K562 (cell line): ENCODE results near the gene INVS. TPM values are rescaled to one million over a fixed set of nuclear protein-coding genes. Genes with fewer than 3 reads are reported as not detected.

Source experiments
- DDX20 ChIP-seq: fragments of 450-650 bp; IDR thresholded peaks from 2 replicates; pipeline ENCODE4 v1.6.1; 2016; ENCODE audit warnings: missing genetic modification characterization, low read depth, mild to moderate bottlenecking, missing compliant biosample characterization, moderate library complexity
- FOXM1 ChIP-seq, 2 experiments: fragments of 450-650 bp in 1 of 2; sonication (generic) in 1 of 2; formaldehyde crosslinking in 1 of 2; IDR thresholded peaks; 2 replicates each; pipeline versions ENCODE4 v1.6.1 to v1.9.0; 2017 to 2022; ENCODE audit warnings: low read depth in 2 of 2, mild to moderate bottlenecking in 2 of 2, missing genetic modification reagents in 1 of 2, moderate library complexity in 1 of 2
- KAT8 ChIP-seq: fragments of 450-650 bp; IDR thresholded peaks from 2 replicates; pipeline ENCODE4 v1.6.1; 2016; ENCODE audit warnings: low read depth, mild to moderate bottlenecking
- TBP ChIP-seq: optimal IDR thresholded peaks from 2 replicates; pipeline ENCODE3; 2011; ENCODE audit warnings: low read depth, low read length, improper control_type of control experiment
- polyA plus RNA-seq, 8 experiments: library from polyadenylated mRNA; depleted of rRNA in 4 of 8; stranded (reverse) in 5 of 8; unstranded in 3 of 8; fragments of >200 nt; fragmentation: Nextera tagmentation in 2 of 8; fragmentation: Illumina TruSeq in 1 of 8; extraction: Ambion mirVana in 2 of 8; extraction: Trizol in 1 of 8; gene quantifications; 2 replicates each; pipeline versions ENCODE4 v1.2.1 to v1.2.3, GENCODE V29; 2011 to 2014; ENCODE audit warnings: inconsistent platforms in 1 of 8, missing spikeins in 1 of 8
- total RNA-seq, 7 experiments: library from RNA; depleted of rRNA in 6 of 7; stranded (reverse); fragments of >200 nt in 6 of 7; fragmentation: Illumina TruSeq in 2 of 7; extraction: Trizol in 2 of 7; gene quantifications; 2 replicates each; pipeline versions ENCODE4 v1.2.1 to v1.2.3, GENCODE V29; 2011 to 2021; ENCODE audit warnings: low replicate concordance in 1 of 7
- TF ChIP-seq, protein P1 (sequence below), 2 experiments: fragments of 450-650 bp in 1 of 2; sonication (generic) in 1 of 2; formaldehyde crosslinking in 1 of 2; IDR thresholded peaks; 2 replicates each; pipeline versions ENCODE4 v1.7.1 to v1.9.0; 2016 to 2022; ENCODE audit warnings: inconsistent platforms in 1 of 2, mild to moderate bottlenecking in 1 of 2, missing genetic modification reagents in 1 of 2
- TF ChIP-seq, protein P2 (sequence below): fragments of 450-650 bp; IDR thresholded peaks from 2 replicates; pipeline ENCODE4 v1.6.1; 2018; ENCODE audit not compliant: partially characterized antibody
- TF ChIP-seq, protein P3 (sequence below): sonication (generic); formaldehyde crosslinking; IDR thresholded peaks from 2 replicates; pipeline ENCODE4 v1.8.0; 2022; ENCODE audit warnings: mild to moderate bottlenecking, missing genetic modification reagents
- TF ChIP-seq, protein P4 (sequence below): fragments of 450-650 bp; IDR thresholded peaks from 2 replicates; pipeline ENCODE4 v1.6.1; 2016

The INVS gene
- total and polyA plus RNA-seq, 9 of the 15 experiments (the other 6 are each of a cell fraction or from before 2014, with no cell fraction given), result 0.77 to 18.5 (median 10.0) TPM

DNA sequence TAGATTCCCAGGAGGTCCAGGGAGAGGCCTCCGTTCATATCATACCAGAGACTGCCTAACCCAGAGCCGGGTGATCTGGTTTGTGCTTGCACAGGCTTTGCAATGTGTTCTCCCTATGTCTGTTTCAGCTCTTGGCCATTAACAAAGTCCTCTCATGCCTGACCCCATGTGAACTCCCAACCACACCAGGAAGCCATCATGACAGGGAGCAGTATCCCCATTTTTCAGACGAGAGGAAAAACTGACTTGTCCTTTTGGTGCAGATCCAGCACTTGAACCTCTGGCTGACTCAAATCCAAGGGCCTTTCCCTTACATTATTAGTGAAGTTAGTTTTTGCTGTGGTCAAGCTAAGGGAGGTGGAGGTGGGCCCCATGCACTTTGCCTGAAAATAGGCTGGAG lies 195.3 kb downstream of the INVS start (continued):
- TF ChIP-seq, protein P1, sequence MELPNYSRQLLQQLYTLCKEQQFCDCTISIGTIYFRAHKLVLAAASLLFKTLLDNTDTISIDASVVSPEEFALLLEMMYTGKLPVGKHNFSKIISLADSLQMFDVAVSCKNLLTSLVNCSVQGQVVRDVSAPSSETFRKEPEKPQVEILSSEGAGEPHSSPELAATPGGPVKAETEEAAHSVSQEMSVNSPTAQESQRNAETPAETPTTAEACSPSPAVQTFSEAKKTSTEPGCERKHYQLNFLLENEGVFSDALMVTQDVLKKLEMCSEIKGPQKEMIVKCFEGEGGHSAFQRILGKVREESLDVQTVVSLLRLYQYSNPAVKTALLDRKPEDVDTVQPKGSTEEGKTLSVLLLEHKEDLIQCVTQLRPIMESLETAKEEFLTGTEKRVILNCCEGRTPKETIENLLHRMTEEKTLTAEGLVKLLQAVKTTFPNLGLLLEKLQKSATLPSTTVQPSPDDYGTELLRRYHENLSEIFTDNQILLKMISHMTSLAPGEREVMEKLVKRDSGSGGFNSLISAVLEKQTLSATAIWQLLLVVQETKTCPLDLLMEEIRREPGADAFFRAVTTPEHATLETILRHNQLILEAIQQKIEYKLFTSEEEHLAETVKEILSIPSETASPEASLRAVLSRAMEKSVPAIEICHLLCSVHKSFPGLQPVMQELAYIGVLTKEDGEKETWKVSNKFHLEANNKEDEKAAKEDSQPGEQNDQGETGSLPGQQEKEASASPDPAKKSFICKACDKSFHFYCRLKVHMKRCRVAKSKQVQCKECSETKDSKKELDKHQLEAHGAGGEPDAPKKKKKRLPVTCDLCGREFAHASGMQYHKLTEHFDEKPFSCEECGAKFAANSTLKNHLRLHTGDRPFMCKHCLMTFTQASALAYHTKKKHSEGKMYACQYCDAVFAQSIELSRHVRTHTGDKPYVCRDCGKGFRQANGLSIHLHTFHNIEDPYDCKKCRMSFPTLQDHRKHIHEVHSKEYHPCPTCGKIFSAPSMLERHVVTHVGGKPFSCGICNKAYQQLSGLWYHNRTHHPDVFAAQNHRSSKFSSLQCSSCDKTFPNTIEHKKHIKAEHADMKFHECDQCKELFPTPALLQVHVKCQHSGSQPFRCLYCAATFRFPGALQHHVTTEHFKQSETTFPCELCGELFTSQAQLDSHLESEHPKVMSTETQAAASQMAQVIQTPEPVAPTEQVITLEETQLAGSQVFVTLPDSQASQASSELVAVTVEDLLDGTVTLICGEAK (IDR thresholded peaks at IDR 0.05), result no peak
- TF ChIP-seq, protein P1 (CRISPR knock-in tag; IDR thresholded peaks at IDR 0.05), result no peak
- TF ChIP-seq, protein P2, sequence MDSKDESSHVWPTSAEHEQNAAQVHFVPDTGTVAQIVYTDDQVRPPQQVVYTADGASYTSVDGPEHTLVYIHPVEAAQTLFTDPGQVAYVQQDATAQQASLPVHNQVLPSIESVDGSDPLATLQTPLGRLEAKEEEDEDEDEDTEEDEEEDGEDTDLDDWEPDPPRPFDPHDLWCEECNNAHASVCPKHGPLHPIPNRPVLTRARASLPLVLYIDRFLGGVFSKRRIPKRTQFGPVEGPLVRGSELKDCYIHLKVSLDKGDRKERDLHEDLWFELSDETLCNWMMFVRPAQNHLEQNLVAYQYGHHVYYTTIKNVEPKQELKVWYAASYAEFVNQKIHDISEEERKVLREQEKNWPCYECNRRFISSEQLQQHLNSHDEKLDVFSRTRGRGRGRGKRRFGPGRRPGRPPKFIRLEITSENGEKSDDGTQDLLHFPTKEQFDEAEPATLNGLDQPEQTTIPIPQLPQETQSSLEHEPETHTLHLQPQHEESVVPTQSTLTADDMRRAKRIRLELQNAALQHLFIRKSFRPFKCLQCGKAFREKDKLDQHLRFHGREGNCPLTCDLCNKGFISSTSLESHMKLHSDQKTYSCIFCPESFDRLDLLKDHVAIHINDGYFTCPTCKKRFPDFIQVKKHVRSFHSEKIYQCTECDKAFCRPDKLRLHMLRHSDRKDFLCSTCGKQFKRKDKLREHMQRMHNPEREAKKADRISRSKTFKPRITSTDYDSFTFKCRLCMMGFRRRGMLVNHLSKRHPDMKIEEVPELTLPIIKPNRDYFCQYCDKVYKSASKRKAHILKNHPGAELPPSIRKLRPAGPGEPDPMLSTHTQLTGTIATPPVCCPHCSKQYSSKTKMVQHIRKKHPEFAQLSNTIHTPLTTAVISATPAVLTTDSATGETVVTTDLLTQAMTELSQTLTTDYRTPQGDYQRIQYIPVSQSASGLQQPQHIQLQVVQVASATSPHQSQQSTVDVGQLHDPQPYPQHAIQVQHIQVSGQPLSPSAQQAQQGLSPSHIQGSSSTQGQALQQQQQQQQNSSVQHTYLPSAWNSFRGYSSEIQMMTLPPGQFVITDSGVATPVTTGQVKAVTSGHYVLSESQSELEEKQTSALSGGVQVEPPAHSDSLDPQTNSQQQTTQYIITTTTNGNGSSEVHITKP, result no peak
- no peak for TF ChIP-seq DDX20 (tag)
- TF ChIP-seq KAT8, result no peak
- TF ChIP-seq, protein P3, sequence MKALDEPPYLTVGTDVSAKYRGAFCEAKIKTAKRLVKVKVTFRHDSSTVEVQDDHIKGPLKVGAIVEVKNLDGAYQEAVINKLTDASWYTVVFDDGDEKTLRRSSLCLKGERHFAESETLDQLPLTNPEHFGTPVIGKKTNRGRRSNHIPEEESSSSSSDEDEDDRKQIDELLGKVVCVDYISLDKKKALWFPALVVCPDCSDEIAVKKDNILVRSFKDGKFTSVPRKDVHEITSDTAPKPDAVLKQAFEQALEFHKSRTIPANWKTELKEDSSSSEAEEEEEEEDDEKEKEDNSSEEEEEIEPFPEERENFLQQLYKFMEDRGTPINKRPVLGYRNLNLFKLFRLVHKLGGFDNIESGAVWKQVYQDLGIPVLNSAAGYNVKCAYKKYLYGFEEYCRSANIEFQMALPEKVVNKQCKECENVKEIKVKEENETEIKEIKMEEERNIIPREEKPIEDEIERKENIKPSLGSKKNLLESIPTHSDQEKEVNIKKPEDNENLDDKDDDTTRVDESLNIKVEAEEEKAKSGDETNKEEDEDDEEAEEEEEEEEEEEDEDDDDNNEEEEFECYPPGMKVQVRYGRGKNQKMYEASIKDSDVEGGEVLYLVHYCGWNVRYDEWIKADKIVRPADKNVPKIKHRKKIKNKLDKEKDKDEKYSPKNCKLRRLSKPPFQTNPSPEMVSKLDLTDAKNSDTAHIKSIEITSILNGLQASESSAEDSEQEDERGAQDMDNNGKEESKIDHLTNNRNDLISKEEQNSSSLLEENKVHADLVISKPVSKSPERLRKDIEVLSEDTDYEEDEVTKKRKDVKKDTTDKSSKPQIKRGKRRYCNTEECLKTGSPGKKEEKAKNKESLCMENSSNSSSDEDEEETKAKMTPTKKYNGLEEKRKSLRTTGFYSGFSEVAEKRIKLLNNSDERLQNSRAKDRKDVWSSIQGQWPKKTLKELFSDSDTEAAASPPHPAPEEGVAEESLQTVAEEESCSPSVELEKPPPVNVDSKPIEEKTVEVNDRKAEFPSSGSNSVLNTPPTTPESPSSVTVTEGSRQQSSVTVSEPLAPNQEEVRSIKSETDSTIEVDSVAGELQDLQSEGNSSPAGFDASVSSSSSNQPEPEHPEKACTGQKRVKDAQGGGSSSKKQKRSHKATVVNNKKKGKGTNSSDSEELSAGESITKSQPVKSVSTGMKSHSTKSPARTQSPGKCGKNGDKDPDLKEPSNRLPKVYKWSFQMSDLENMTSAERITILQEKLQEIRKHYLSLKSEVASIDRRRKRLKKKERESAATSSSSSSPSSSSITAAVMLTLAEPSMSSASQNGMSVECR (CRISPR knock-in tag), result no peak
- TF ChIP-seq FOXM1 (IDR thresholded peaks at IDR 0.05; ENCODE audit: low read depth), result no peak
- TF ChIP-seq FOXM1 (CRISPR knock-in tag; IDR thresholded peaks at IDR 0.05; ENCODE audit: low read depth), result no peak
- TF ChIP-seq, protein P4, sequence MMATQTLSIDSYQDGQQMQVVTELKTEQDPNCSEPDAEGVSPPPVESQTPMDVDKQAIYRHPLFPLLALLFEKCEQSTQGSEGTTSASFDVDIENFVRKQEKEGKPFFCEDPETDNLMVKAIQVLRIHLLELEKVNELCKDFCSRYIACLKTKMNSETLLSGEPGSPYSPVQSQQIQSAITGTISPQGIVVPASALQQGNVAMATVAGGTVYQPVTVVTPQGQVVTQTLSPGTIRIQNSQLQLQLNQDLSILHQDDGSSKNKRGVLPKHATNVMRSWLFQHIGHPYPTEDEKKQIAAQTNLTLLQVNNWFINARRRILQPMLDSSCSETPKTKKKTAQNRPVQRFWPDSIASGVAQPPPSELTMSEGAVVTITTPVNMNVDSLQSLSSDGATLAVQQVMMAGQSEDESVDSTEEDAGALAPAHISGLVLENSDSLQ, result no peak
- no peak for TF ChIP-seq TBP
